ENCODE results near the gene IL3. TPM values are rescaled to one million over a fixed set of nuclear protein-coding genes. Genes with fewer than 3 reads are reported as not detected.

IL3 gene
- total and polyA plus RNA-seq, 9 of the 15 experiments (the other 6 are each of a cell fraction or from before 2014, with no cell fraction given) = not detected

DNA sequence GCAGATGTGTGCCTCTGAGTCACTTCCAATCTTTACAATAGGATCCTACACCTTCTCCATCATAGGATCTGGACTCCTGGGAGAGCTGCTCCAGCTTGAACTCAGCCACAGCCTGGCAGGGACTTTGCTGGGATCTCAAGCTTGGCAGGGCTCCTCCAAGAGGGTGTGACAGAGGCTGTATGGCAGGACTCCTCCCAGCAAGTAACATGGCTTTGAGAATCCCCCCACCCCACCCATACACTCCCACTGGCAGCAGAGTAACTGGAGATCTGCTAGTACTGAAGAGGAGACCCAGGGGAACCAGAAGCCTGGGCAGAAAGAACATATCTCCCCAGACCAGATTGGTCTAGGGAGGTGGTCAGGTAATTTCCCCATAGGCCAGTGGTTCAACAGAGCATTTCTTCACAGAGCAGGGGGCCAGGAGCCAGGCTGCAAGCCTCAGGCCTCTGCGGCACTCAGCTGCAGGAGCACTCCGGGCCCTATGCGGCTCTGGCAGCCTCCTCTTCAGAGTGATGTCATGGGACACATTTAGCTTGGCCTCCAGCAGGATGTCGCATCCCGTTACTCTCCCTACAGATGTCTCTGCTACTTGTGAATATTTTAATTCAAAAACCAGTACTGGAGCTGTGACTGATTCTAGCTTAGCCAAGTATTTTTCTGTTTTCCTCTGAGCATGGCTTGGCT lies 47.3 kb upstream of the IL3 start:
- POLR2A ChIA-PET = interaction anchor here (0.6 to 0.9 kb wide), 2 partner anchors 8 to 10 kb away, joined by 3 to 5 read pairs; no protein-coding TSS in a partner anchor

More for the DNA sequence above, 47.3 kb upstream of the IL3 start:
- ATAC-seq (no peak), FAIRE-seq (no peak), DNase-seq (ENCODE audit: extremely low read depth in 1 of 4, low spot score in 3 of 4) (no peak)
- CTCF ChIA-PET (ENCODE audit: low intra/inter-chr PET ratio) = no interaction called here
- in situ Hi-C loops (cut with MboI) = loop anchor here (25.0 kb wide), 1 partner anchor 576 kb away; no protein-coding TSS in a partner anchor
- 43% methylated on average over 5 of the region's 5 CpGs for WGBS (ENCODE audit: insufficient coverage, low coverage, missing lambda C conversion rate)
- Histone ChIP-seq H3K9me1 (ENCODE audit: control insufficient read depth, insufficient read depth, low read length) (no peaks in the 10 kb centered on the region), H3K4me2 (ENCODE audit: insufficient read depth, low read length) (no peak overlapping the region), H3K9ac (ENCODE audit: insufficient read depth in 1 of 2, low read depth in 2 of 2, low read length in 2 of 2) (no peak overlapping the region), H3K4me3 (no peak overlapping the region), H3K4me1 (replicated peaks in 1 of 2; ENCODE audit: control insufficient read depth in 2 of 2, insufficient read depth in 2 of 2, low read length in 2 of 2) (peaks cover 3 to 14% of the 10 kb centered on the region in 2 experiments; a peak in 4 of 5 replicates), H4K20me1 (replicated peaks; ENCODE audit: control insufficient read depth, insufficient read depth, low read length) (0 out of 2 replicates have a peak, but pooled peaks cover 11% of the 10 kb centered on the region), H3K27me3 (ENCODE audit: control insufficient read depth in 2 of 2, insufficient read depth in 2 of 2, low read length in 2 of 2) (peaks cover 12 to 24% of the 10 kb centered on the region in 2 experiments; a peak in 4 of 5 replicates), H3K36me3 (ENCODE audit: control insufficient read depth, insufficient read depth, low read length) (no peaks in the 10 kb centered on the region), H3K79me2 (ENCODE audit: control insufficient read depth, insufficient read depth, low read length) (no peaks in the 10 kb centered on the region), H3K27ac (ENCODE audit: extremely low read depth, low read depth, low read length) (no peak overlapping the region), H3K9me3 (replicated peaks; ENCODE audit: control insufficient read depth, insufficient read depth, low read depth, low read length) (no peaks in the 10 kb centered on the region), H2AFZ (ENCODE audit: low read depth, low read length) (no peak overlapping the region)
- intact Hi-C loops (cut with micrococcal nuclease) = no loop called here
- no TSS peak for BruUV-seq (replicated peaks)
- TF ChIP-seq ZFPM2 (CRISPR knock-in tag; IDR thresholded peaks at IDR 0.05) (no peak), ZNF76 (CRISPR knock-in tag; IDR thresholded peaks at IDR 0.05; ENCODE audit: borderline replicate concordance) (no peak), CBX1 (IDR thresholded peaks at IDR 0.05; ENCODE audit: low read depth) (no peak), THRAP3 (IDR thresholded peaks at IDR 0.05; ENCODE audit: borderline replicate concordance) (no peak), HNRNPLL (IDR thresholded peaks at IDR 0.05; ENCODE audit: low read depth, low read length, poor library complexity, severe bottlenecking) (no peak), ZNF274 (IDR thresholded peaks at IDR 0.05; ENCODE audit: borderline replicate concordance, low read depth, low read length) (no peak)
- TF ChIP-seq, protein P1, sequence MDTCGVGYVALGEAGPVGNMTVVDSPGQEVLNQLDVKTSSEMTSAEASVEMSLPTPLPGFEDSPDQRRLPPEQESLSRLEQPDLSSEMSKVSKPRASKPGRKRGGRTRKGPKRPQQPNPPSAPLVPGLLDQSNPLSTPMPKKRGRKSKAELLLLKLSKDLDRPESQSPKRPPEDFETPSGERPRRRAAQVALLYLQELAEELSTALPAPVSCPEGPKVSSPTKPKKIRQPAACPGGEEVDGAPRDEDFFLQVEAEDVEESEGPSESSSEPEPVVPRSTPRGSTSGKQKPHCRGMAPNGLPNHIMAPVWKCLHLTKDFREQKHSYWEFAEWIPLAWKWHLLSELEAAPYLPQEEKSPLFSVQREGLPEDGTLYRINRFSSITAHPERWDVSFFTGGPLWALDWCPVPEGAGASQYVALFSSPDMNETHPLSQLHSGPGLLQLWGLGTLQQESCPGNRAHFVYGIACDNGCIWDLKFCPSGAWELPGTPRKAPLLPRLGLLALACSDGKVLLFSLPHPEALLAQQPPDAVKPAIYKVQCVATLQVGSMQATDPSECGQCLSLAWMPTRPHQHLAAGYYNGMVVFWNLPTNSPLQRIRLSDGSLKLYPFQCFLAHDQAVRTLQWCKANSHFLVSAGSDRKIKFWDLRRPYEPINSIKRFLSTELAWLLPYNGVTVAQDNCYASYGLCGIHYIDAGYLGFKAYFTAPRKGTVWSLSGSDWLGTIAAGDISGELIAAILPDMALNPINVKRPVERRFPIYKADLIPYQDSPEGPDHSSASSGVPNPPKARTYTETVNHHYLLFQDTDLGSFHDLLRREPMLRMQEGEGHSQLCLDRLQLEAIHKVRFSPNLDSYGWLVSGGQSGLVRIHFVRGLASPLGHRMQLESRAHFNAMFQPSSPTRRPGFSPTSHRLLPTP (IDR thresholded peaks at IDR 0.05; ENCODE audit: borderline replicate concordance, extremely low read depth, insufficient read length) = no peak

Data from K562 (cell line).